B cell (primary cell): ENCODE data around the gene SMC3. TPM values are rescaled to one million over a fixed set of nuclear protein-coding genes. Genes with fewer than 3 reads are reported as not detected.

Source experiments
- ATAC-seq: fragments of 200-7000 bp; cut with Tn5 transposase; one replicate; pipeline ENCODE4 v1.10.0; 2021; ENCODE audit warnings: low read depth, mild to moderate bottlenecking, moderate number of reproducible peaks, moderate library complexity
- CTCF ChIA-PET: fragments of 350-600 bp; sonication (Branson Sonifier 250); formaldehyde crosslinking; loops from one replicate; lab custom pipeline; 2021; ENCODE audit warnings: antibody characterized with exemption, inconsistent platforms; lab: Charles Lee
- POLR2A ChIA-PET: fragments of 350-600 bp; sonication (Branson Sonifier 250); formaldehyde crosslinking; loops from one replicate; lab custom pipeline; 2021; ENCODE audit warnings: antibody characterized with exemption; lab: Charles Lee
- DNase-seq: peaks from one replicate; pipeline ENCODE4 v3.0.0; 2013
- H2AFZ ChIP-seq: 2 replicates; pipeline ENCODE4 v1.6.1; 2012; ENCODE audit warnings: mild to moderate bottlenecking, low read depth, low read length; ENCODE audit not compliant: insufficient read depth, poor library complexity, severe bottlenecking
- H3K27ac ChIP-seq, 2 donors: 1 replicate in 1 of 2; 2 replicates in 1 of 2; pipeline ENCODE4 v1.5.1; 2012 to 2013; ENCODE audit warnings: low read length in 2 of 2, mild to moderate bottlenecking in 2 of 2, moderate library complexity in 1 of 2
- H3K27me3 ChIP-seq, 4 experiments: fragments of 200-600 bp in 1 of 4; sonication (generic) in 1 of 4; replicated peaks in 1 of 4; 1 replicate in 2 of 4; 2 replicates in 2 of 4; pipeline versions ENCODE4 v1.6.1 to v1.7.0; 2013 to 2016; ENCODE audit warnings: low read length in 3 of 4, mild to moderate bottlenecking in 2 of 4, mixed read lengths in 1 of 4, moderate library complexity in 1 of 4; ENCODE audit not compliant: insufficient read depth in 4 of 4, control insufficient read depth in 3 of 4; ENCODE audit errors: control extremely low read depth in 1 of 4
- H3K36me3 ChIP-seq, 2 experiments: replicated peaks in 1 of 2; 1 replicate in 1 of 2; 2 replicates in 1 of 2; pipeline versions ENCODE4 v1.6.1 to v1.7.1; 2013; ENCODE audit warnings: low read length in 1 of 2; ENCODE audit not compliant: insufficient read depth in 2 of 2, control insufficient read depth in 1 of 2; ENCODE audit errors: control extremely low read depth in 1 of 2, extremely low read depth in 1 of 2
- H3K4me1 ChIP-seq, 2 donors: fragments of 200-600 bp in 1 of 2; sonication (generic) in 1 of 2; 1 replicate in 1 of 2; 2 replicates in 1 of 2; pipeline versions ENCODE4 v1.5.1 to v1.6.1; 2013 to 2017; ENCODE audit warnings: low read length in 2 of 2; ENCODE audit not compliant: control insufficient read depth in 2 of 2, insufficient read depth in 2 of 2
- H3K4me2 ChIP-seq: replicated peaks from 2 replicates; pipeline ENCODE3; 2012; ENCODE audit warnings: mild to moderate bottlenecking, low read depth, low read length; ENCODE audit not compliant: poor library complexity, severe bottlenecking
- H3K4me3 ChIP-seq, 5 experiments: fragments of 200-600 bp in 1 of 5; sonication (generic) in 1 of 5; 1 replicate in 3 of 5; 2 replicates in 2 of 5; pipeline versions ENCODE4 v1.5.1 to v1.7.0; 2011 to 2016; ENCODE audit warnings: low read length in 4 of 5, mild to moderate bottlenecking in 4 of 5, low read depth in 2 of 5, control low read depth in 1 of 5, moderate library complexity in 1 of 5; ENCODE audit not compliant: insufficient read depth in 1 of 5; ENCODE audit errors: control extremely low read depth in 1 of 5, extremely low read depth in 1 of 5
- H3K79me2 ChIP-seq: fragments of 200-600 bp; sonication (generic); one replicate; pipeline ENCODE4 v1.6.0; 2016; ENCODE audit warnings: low read length; ENCODE audit not compliant: control insufficient read depth, insufficient read depth
- H3K9ac ChIP-seq: fragments of 200-600 bp; sonication (generic); 2 replicates; pipeline ENCODE4 v1.6.1; 2017; ENCODE audit warnings: mild to moderate bottlenecking, low read length, moderate library complexity
- H3K9me3 ChIP-seq, 3 donors: one replicate each; pipeline versions ENCODE4 v1.6.1 to v1.7.1; 2013; ENCODE audit warnings: low read length in 2 of 3; ENCODE audit not compliant: control insufficient read depth in 2 of 3, insufficient read depth in 1 of 3; ENCODE audit errors: control extremely low read depth in 1 of 3
- H4K20me1 ChIP-seq: 2 replicates; pipeline ENCODE4 v1.6.0; 2012; ENCODE audit warnings: mild to moderate bottlenecking, low read length; ENCODE audit not compliant: insufficient read depth, control insufficient read depth, poor library complexity, severe bottlenecking
- H3K27ac Mint-ChIP-seq: one replicate; pipeline ENCODE4 v1.8.0; 2021; ENCODE audit warnings: mixed read lengths
- H3K27me3 Mint-ChIP-seq: one replicate; pipeline ENCODE4 v1.8.0; 2021; ENCODE audit warnings: mixed read lengths
- H3K4me1 Mint-ChIP-seq: one replicate; pipeline ENCODE4 v1.8.0; 2021; ENCODE audit warnings: mixed read lengths
- H3K4me3 Mint-ChIP-seq: one replicate; pipeline ENCODE4 v1.8.0; 2021; ENCODE audit warnings: mixed read lengths
- H3K9me3 Mint-ChIP-seq: one replicate; pipeline ENCODE4 v1.8.0; 2022; ENCODE audit warnings: mixed read lengths; ENCODE audit not compliant: insufficient read depth
- EZH2 ChIP-seq: IDR thresholded peaks from 2 replicates; pipeline ENCODE4 v1.6.1; 2012; ENCODE audit warnings: borderline replicate concordance, low read depth, mild to moderate bottlenecking, moderate library complexity, low read length; ENCODE audit not compliant: insufficient read depth, poor library complexity, severe bottlenecking
- WGBS: methylation state at CpG from one replicate; pipeline ENCODE4 v1.1.5; 2013; ENCODE audit warnings: missing lambda C conversion rate; ENCODE audit not compliant: insufficient coverage; 5-methylcytosine and 5-hydroxymethylcytosine counted together
- intact Hi-C: fragments of 100-400 bp; cut with micrococcal nuclease; formaldehyde crosslinking; loops from one replicate; pipeline ENCODE4 v1.10.0; 2022
- polyA plus RNA-seq: library from polyadenylated mRNA; depleted of rRNA; stranded (reverse); fragments of >200 nt; gene quantifications from 2 replicates; pipeline ENCODE4 v1.2.3, GENCODE V29; 2012
- total RNA-seq, 2 donors: library from RNA; stranded (reverse); fragments of 120-200 nt in 1 of 2; gene quantifications; 1 replicate in 1 of 2; 2 replicates in 1 of 2; pipeline versions ENCODE4 v1.2.3 to v1.2.4, GENCODE V29; 2013 to 2022
- TF ChIP-seq, protein P1 (sequence below): fragments of 200-600 bp; IDR thresholded peaks from one replicate; pipeline ENCODE4 v1.8.0; 2022; ENCODE audit warnings: antibody characterized with exemption, mild to moderate bottlenecking

The SMC3 gene
- total and polyA plus RNA-seq, 2 donors (not counting 1 experiment from before 2014, with no cell fraction given): 6.1 to 45.8 TPM

DNA sequence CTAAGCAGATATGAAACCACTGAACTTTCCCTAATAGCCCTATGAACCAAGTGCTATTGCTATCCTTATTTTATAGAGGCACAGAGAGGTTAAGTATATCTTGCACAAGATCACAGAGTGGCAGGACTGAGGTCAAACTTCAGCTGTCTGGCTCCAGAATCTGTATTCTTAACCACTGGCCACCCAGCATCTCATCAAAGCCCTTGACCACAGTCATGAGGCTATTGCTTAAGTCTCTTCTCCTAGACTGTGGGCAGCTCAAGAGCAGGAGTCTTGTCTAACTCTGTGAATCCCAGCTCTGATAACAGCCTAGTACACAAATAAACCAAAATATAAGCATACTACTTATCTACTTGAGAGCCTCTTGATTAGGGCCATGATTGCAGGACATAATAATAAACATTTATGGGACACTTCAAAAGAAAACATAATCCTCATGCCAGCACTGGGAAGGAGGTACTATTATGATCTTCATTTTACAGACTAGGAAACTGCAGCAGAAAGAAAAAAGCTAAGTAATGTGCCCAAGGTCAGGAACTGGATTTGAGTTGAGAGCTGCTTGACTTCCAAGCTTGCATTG is 22.4 kb upstream of the SMC3 start:
- no peak overlapping the region for H3K27ac ChIP-seq
- no peaks in the 10 kb centered on the region for H3K36me3 ChIP-seq
- no peaks in the 10 kb centered on the region for H3K79me2 ChIP-seq
- no peaks in the 10 kb centered on the region for H3K9me3 ChIP-seq
- intact Hi-C loops: no loop called here
- H3K4me3 ChIP-seq: no peak overlapping the region
- H3K4me2 ChIP-seq: no peak overlapping the region
- peaks cover 9% of the 10 kb centered on the region for H3K27me3 Mint-ChIP-seq
- H3K9ac ChIP-seq: no peak overlapping the region
- POLR2A ChIA-PET: interaction anchor here (0.5 to 2.1 kb wide), 3 partner anchors 22 to 191 kb away, joined by 5 read pairs; no protein-coding TSS in a partner anchor
- H2AFZ ChIP-seq: no peak overlapping the region
- H3K4me1 Mint-ChIP-seq: peaks cover 4% of the 10 kb centered on the region
- TF ChIP-seq, protein P1, sequence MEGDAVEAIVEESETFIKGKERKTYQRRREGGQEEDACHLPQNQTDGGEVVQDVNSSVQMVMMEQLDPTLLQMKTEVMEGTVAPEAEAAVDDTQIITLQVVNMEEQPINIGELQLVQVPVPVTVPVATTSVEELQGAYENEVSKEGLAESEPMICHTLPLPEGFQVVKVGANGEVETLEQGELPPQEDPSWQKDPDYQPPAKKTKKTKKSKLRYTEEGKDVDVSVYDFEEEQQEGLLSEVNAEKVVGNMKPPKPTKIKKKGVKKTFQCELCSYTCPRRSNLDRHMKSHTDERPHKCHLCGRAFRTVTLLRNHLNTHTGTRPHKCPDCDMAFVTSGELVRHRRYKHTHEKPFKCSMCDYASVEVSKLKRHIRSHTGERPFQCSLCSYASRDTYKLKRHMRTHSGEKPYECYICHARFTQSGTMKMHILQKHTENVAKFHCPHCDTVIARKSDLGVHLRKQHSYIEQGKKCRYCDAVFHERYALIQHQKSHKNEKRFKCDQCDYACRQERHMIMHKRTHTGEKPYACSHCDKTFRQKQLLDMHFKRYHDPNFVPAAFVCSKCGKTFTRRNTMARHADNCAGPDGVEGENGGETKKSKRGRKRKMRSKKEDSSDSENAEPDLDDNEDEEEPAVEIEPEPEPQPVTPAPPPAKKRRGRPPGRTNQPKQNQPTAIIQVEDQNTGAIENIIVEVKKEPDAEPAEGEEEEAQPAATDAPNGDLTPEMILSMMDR: no peak
- TF ChIP-seq EZH2: no peak
- no peak overlapping the region for H3K4me3 Mint-ChIP-seq
- H3K4me1 ChIP-seq: no peaks in the 10 kb centered on the region
- CTCF ChIA-PET: interaction anchor here (0.9 to 9.3 kb wide), 17 partner anchors 33 to 246 kb away, joined by 3 to 164 read pairs (median 6); partner anchors contain the start of gene SMNDC1
- H3K27me3 ChIP-seq: peaks cover 0 to 5% (median 0%) of the 10 kb centered on the region in 4 experiments
- no peaks in the 10 kb centered on the region for H4K20me1 ChIP-seq
- H3K9me3 Mint-ChIP-seq: no peaks in the 10 kb centered on the region
- no peak for DNase-seq
- no peak for ATAC-seq
- no peak overlapping the region for H3K27ac Mint-ChIP-seq

DNA sequence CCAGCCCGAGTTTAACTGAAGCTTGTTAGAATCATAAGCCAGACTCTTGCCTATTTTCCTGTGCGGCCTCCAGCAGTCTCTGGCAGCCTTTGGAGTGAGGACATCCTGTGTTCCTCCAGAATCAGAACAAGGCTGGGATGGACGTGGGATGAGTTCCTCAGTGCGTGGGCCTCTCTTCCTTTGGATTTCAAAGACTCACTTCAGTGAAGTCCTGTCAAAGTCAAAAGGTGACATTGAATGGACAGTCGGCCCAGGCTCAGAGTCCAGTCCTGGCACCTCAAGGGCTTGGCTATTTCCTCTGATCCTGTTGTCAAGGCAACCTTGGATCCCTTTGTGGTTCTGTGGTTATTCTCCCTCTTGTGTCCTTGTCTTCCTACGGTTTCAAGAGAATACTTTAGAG is 21.4 kb upstream of the SMC3 start:
- no peak for TF ChIP-seq EZH2
- TF ChIP-seq, protein P1: no peak
- H3K4me1 ChIP-seq: no peaks in the 10 kb centered on the region
- H3K79me2 ChIP-seq: no peaks in the 10 kb centered on the region
- CTCF ChIA-PET: interaction anchor here (0.8 to 9.3 kb wide), 35 partner anchors 9 to 410 kb away, joined by 3 to 164 read pairs (median 5); partner anchors contain the start of gene SMNDC1
- no peak overlapping the region for H3K27ac ChIP-seq
- H3K27me3 ChIP-seq: peaks cover 0 to 5% (median 1%) of the 10 kb centered on the region in 4 experiments
- no peak overlapping the region for H2AFZ ChIP-seq
- Mint-ChIP-seq H3K27ac (no peak overlapping the region), H3K4me3 (no peak overlapping the region), H3K4me1 (peaks cover 4% of the 10 kb centered on the region), H3K27me3 (peaks cover 14% of the 10 kb centered on the region), H3K9me3 (no peaks in the 10 kb centered on the region)
- no peak overlapping the region for H3K4me2 ChIP-seq
- no peak for ATAC-seq
- no peak for DNase-seq
- no peak overlapping the region for H3K9ac ChIP-seq
- POLR2A ChIA-PET: interaction anchor here (0.6 to 2.1 kb wide), 2 partner anchors 189 to 200 kb away, joined by 4 to 5 read pairs; no protein-coding TSS in a partner anchor
- H3K4me3 ChIP-seq: no peak overlapping the region
- no peaks in the 10 kb centered on the region for H4K20me1 ChIP-seq
- H3K9me3 ChIP-seq: no peaks in the 10 kb centered on the region
- 95% methylated on average over 6 of the region's 6 CpGs for WGBS
- intact Hi-C loops: no loop called here
- H3K36me3 ChIP-seq: no peaks in the 10 kb centered on the region
